A549 treated with GW870086 at 1 μM for 4 hours (cell line): Measurements from ENCODE around the gene YBEY. TPM values are rescaled to one million over a fixed set of nuclear protein-coding genes. Genes with fewer than 3 reads are reported as not detected.

ENCODE experiments used
- total RNA-seq: library from RNA; stranded (reverse); fragments of 200-300 nt; extraction: Qiagen RNA extraction; gene quantifications from 5 replicates; pipeline ENCODE4 v1.2.3, GENCODE V29; 2022; ENCODE audit warnings: low read depth

Gene YBEY
- 26.1 to 30.1 TPM (median 27.1 TPM) in 5 replicates for total RNA-seq

GRCh38 chr21:46285761-46286647 is at the start of gene YBEY:
Gene YBEY, plus strand, starts transcription at chr21:46286342. Its CDS starts 572 bp downstream, at chr21:46286914.

GRCh38 chr21:46285206-46285661 is 908 bp upstream of the YBEY start, which contains the start of gene MCM3AP:
Gene MCM3AP, minus strand, starts transcription at chr21:46285611. Its CDS starts 325 bp downstream, at chr21:46285286.

GRCh38 chr21:46323710-46324389 is 37.7 kb downstream of the YBEY start, which contains the start of the genes C21orf58 and PCNT:
Gene C21orf58, minus strand, starts transcription at chr21:46323870. Its CDS starts 1,132 bp downstream, at chr21:46322738.
Gene PCNT, plus strand, starts transcription at chr21:46324156. Its CDS starts 73 bp downstream, at chr21:46324229.

Other genes starting within 250 kb of the YBEY start
- 14.2 to 16.4 TPM (median 15.6 TPM) in 5 replicates for gene COL6A2, start 188.2 kb upstream of the YBEY start, total RNA-seq
- 0.09 TPM in 1 of 5 replicates, not detected in the others for gene FTCD, start 130.8 kb upstream of the YBEY start, total RNA-seq
- gene SPATC1L, start 101.9 kb upstream of the YBEY start, total RNA-seq: 0.15 to 0.34 TPM (median 0.22 TPM) in 4 of 5 replicates, not detected in the other
- gene LSS, start 57.6 kb upstream of the YBEY start, total RNA-seq: 11.1 to 15.6 TPM (median 14.3 TPM) in 5 replicates
- 32.9 to 41.8 TPM (median 39.2 TPM) in 5 replicates for gene MCM3AP, start 731 bp upstream of the YBEY start, total RNA-seq
- 3.5 to 4.6 TPM (median 4.2 TPM) in 5 replicates for gene C21orf58, start 37.5 kb downstream of the YBEY start, total RNA-seq
- gene PCNT, start 37.8 kb downstream of the YBEY start, total RNA-seq: 12.3 to 13.8 TPM (median 13.1 TPM) in 5 replicates
- gene DIP2A, start 172.5 kb downstream of the YBEY start, total RNA-seq: 9.5 to 13.2 TPM (median 11.5 TPM) in 5 replicates